GM19023 (cell line): ENCODE measurements around the gene HOXB2.

Experiments used
- ATAC-seq: cut with Tn5 transposase; IDR thresholded peaks from one replicate; pipeline ENCODE4 v1.9.1; 2021; ENCODE audit warnings: mild to moderate bottlenecking, moderate library complexity; ENCODE audit not compliant: unreplicated experiment

Gene HOXB2

GRCh38 chr17:48566717-48567116 is 21.8 kb upstream of the HOXB2 start:
- ATAC-seq = no peak

DNA sequence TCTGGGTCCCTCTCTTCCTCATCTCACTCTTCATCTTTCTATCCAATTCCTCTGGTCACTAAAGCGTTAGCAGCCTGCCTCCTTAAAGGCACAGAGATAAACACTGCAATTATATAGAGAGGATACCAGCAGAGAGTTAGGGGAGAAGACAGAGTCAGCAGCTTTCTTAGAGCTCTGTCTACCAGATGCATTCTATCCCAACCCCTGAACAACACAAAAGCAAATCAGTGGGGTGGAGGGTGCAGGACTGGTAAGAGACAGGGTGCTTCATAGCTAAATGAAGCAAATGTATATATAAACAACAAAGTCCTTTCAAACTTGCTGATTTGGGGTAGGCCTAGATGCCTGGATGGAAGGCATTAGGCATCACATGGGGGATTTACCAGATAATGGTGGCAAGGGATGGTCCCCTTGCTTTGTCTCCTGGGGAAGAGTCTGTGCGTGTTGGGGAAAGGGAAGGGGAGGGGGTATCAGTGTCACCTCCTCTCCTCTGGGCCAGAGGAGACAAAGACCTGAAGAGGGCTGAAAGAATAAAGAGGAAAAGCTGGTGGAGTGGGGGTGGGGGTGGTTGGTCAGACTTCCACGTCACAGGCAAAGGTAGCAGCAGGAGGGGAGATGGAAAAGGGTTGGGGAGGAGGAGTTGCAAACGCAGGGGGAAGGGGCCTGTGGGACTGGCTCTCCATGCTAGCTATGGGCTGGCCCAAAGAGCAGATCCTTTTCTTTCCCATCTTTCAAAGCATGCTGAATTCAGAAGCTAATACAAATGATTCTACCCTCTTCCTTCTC is 21.2 kb upstream of the HOXB2 start:
- no peak for ATAC-seq

GRCh38 chr17:48565022-48565554 is 20.2 kb upstream of the HOXB2 start:
- ATAC-seq = no peak

GRCh38 chr17:48564188-48565021 is 19.5 kb upstream of the HOXB2 start:
- no peak for ATAC-seq

- no peak for ATAC-seq
Observed at GRCh38 chr17:48563867-48564187, 18.9 kb upstream of the HOXB2 start.

- ATAC-seq = no peak
Observed at GRCh38 chr17:48563385-48563838, 18.5 kb upstream of the HOXB2 start.

GRCh38 chr17:48562934-48563333 is 18.0 kb upstream of the HOXB2 start:
- no peak for ATAC-seq

- no peak for ATAC-seq
Observed at GRCh38 chr17:48561884-48562810, 17.2 kb upstream of the HOXB2 start.

- no peak for ATAC-seq
Observed at GRCh38 chr17:48559840-48560817, 15.2 kb upstream of the HOXB2 start.

DNA sequence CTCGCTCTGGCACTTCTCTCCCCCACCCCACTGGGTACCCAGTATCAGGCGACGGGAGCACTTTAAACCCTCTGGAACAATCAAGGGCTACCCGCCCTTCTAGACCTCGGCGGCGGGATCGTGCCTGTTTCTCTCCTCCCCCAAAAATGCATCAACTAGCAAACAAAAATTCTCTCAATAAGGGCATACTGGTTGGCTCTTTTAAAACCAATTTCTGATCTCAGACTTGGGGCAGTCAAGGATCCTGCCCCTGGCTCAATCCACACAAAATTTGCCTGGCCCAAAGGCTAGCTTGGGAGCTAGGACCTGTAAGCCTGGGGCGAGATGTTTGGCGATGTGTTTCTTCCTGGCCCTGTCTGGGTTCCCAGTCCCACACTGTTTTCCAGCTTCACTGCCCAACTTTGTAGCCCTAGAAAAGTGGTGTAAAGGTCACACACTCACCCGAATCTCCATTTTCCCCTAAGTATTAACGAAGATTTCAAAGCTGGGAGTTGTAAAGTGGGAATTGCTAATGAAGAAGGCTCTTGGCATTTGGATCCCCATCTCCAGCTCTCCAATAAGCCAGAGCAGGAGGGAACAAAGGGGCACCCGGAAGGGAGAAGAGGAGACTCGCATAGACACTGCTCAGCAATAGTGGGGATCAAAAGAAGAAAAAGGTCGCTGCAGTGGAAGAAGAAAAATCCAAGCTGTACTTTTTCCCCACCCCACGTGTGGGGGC is 14.4 kb upstream of the HOXB2 start:
- ATAC-seq = no peak

- no peak for ATAC-seq
Observed at GRCh38 chr17:48558831-48559121, 13.9 kb upstream of the HOXB2 start.

DNA sequence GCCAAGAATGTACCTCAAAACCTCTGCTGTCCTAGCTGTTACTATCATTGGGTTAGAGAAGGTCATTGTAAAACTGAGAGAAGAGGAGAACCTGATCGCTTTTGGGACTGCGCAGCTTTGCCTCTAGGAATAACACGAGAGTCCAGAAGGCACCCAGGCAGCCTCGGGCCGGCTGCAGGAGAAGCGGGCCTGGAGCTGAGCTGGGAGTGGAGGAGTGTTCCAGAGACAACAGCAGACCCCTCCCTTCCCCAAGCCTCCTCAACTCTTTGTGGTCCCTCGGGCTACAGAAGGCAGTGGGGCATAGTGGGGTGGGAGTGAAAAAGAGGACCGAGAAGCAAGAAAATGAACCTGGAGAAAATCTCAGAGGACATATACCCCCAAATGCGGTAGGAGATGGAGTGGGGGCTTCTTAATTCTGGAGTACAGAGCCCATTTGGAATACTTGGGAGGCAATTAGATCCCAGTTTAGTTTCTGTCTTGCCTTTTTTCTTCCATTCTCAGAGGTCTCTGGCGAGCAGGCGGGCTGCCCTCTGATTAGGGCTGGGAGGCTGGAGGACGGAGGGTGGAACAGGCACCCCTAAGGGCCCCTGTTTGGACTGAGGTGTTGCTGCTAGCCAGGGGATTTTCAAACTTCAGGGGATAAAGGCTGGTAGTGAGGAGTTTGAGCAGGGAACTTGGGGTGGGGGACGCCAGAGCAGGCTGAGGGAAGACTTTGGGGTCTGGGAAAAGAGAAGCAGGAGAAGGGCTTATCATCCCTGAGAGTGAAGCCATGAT is 13.3 kb upstream of the HOXB2 start:
- ATAC-seq = no peak

GRCh38 chr17:48556576-48557401 is 11.9 kb upstream of the HOXB2 start:
- no peak for ATAC-seq

DNA sequence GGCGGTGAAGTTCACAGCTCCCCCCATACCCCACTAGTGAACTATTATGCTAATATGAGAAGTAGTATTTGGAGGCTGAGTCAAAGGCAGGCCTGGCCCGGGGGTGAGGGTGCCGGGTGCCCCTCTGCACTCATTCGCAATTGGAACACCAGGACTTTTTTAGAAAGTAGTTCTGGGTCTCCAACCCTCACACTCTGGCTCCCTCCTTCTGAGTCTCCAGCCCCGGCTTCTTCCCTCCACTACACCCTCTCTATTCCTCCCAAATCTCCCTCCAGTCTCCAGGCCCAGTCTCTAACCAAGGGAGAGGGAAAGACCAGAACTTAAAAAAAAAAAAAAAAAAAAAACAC is 11.3 kb upstream of the HOXB2 start:
- no peak for ATAC-seq

GRCh38 chr17:48555258-48556228 is 10.6 kb upstream of the HOXB2 start:
- ATAC-seq = no peak

DNA sequence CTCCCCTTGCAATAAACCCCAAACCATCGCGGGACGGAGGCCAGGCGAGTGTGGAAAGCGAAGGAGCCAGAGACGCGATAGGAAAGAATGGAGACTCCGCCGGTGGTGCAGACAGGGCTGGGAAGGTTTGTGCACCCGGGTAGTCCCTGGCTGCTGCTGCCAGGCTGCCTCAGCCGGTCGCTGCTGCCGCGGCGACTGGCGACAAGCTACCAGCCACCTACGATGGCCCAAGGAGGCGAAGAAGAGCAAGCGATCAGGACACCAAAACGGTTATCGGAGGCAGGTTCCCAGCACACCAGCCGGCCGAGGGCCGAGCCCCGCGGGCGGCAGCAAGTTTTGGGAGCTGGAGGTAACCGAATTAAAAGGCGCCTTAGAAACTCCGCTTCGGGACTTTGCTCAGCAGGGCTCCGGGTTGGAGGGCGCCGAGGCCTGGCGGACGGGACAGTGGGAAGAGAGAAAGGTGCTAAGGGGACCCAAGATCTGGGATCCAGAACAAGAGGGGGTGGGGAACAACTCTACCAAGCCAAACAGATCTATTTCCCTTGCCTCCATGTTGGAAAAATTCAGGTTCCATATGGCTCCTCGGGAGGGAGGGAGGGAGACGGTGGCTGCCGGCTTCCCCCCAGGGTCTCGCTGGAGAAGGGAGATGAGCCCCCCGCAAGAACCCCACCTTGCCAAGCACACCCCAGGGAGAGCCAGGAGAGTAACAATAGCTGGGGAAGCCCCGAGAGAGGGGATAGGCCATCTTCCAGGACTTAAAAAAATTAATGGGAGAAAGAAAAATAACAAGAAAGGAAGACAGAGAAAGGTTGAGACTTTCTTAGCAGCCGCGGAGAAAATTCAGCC is 9.7 kb upstream of the HOXB2 start:
- no peak for ATAC-seq
